Measurements from ENCODE around the gene LRMDA. TPM values are rescaled to one million over a fixed set of nuclear protein-coding genes. Genes with fewer than 3 reads are reported as not detected.

Gene LRMDA
- total and polyA plus RNA-seq, 2 donors (not counting 1 experiment from before 2014, with no cell fraction given) = 0.12 TPM; not detected in 1

DNA sequence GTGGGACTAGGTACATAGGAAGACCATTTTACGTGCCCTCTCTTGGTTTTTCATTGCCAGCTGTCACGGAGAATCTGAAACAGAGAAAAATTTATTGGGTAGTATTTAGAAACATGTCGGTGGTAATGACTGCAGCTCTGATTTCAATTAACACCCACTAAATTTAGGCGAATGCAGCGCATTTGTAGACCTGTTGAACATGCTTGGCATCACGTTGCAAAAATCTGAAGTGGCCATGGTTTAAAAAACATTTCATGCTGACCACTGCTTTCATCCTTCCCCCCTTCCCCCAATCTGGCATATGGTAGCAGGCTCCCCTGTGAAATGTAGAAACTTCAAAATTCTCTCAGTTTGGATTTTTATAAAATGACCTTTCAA is 34.0 kb downstream of the LRMDA start:
- Histone ChIP-seq H3K36me3 (replicated peaks in 1 of 2; ENCODE audit: control extremely low read depth in 1 of 2, control insufficient read depth in 1 of 2, extremely low read depth in 1 of 2, insufficient read depth in 2 of 2, low read length in 1 of 2) (no peaks in the 10 kb centered on the region), H3K79me2 (ENCODE audit: control insufficient read depth, insufficient read depth, low read length) (no peaks in the 10 kb centered on the region), H2AFZ (ENCODE audit: insufficient read depth, low read depth, low read length, poor library complexity, severe bottlenecking) (no peak overlapping the region), H3K9ac (ENCODE audit: low read length) (no peak overlapping the region), H3K27ac (ENCODE audit: low read length in 2 of 2) (no peak overlapping the region), H3K4me1 (ENCODE audit: control insufficient read depth in 2 of 2, insufficient read depth in 2 of 2, low read length in 2 of 2) (no peaks in the 10 kb centered on the region), H3K9me3 (ENCODE audit: control extremely low read depth in 1 of 3, control insufficient read depth in 2 of 3, insufficient read depth in 1 of 3, low read length in 2 of 3) (peaks cover 0 to 4% (median 0%) of the 10 kb centered on the region in 3 donors), H3K27me3 (replicated peaks in 1 of 4; ENCODE audit: control extremely low read depth in 1 of 4, control insufficient read depth in 3 of 4, insufficient read depth in 4 of 4, low read length in 3 of 4) (peaks cover 0 to 3% (median 0%) of the 10 kb centered on the region in 4 experiments), H3K4me3 (ENCODE audit: control extremely low read depth in 1 of 5, extremely low read depth in 1 of 5, insufficient read depth in 1 of 5, low read depth in 2 of 5, low read length in 4 of 5) (no peak overlapping the region), H3K4me2 (replicated peaks; ENCODE audit: low read depth, low read length, poor library complexity, severe bottlenecking) (no peak overlapping the region), H4K20me1 (ENCODE audit: control insufficient read depth, insufficient read depth, low read length, poor library complexity, severe bottlenecking) (no peaks in the 10 kb centered on the region)
- intact Hi-C loops (cut with micrococcal nuclease) = no loop called here
- no peak overlapping the region for H3K27ac Mint-ChIP-seq
- H3K4me3 Mint-ChIP-seq = no peak overlapping the region
- no peaks in the 10 kb centered on the region for H3K9me3 Mint-ChIP-seq (ENCODE audit: insufficient read depth)
- CTCF ChIA-PET = no interaction called here
- no peak for DNase-seq
- H3K27me3 Mint-ChIP-seq = peaks cover 6% of the 10 kb centered on the region
- no peak for ATAC-seq (ENCODE audit: low read depth)
- TF ChIP-seq, protein P1, sequence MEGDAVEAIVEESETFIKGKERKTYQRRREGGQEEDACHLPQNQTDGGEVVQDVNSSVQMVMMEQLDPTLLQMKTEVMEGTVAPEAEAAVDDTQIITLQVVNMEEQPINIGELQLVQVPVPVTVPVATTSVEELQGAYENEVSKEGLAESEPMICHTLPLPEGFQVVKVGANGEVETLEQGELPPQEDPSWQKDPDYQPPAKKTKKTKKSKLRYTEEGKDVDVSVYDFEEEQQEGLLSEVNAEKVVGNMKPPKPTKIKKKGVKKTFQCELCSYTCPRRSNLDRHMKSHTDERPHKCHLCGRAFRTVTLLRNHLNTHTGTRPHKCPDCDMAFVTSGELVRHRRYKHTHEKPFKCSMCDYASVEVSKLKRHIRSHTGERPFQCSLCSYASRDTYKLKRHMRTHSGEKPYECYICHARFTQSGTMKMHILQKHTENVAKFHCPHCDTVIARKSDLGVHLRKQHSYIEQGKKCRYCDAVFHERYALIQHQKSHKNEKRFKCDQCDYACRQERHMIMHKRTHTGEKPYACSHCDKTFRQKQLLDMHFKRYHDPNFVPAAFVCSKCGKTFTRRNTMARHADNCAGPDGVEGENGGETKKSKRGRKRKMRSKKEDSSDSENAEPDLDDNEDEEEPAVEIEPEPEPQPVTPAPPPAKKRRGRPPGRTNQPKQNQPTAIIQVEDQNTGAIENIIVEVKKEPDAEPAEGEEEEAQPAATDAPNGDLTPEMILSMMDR (IDR thresholded peaks at IDR 0.05) = no peak
- TF ChIP-seq EZH2 (IDR thresholded peaks at IDR 0.05; ENCODE audit: borderline replicate concordance, insufficient read depth, low read depth, low read length, poor library complexity, severe bottlenecking) = no peak
- 100% methylated on average over 2 of the region's 6 CpGs for WGBS (ENCODE audit: insufficient coverage)
- POLR2A ChIA-PET = no interaction called here
- H3K4me1 Mint-ChIP-seq = no peaks in the 10 kb centered on the region

DNA sequence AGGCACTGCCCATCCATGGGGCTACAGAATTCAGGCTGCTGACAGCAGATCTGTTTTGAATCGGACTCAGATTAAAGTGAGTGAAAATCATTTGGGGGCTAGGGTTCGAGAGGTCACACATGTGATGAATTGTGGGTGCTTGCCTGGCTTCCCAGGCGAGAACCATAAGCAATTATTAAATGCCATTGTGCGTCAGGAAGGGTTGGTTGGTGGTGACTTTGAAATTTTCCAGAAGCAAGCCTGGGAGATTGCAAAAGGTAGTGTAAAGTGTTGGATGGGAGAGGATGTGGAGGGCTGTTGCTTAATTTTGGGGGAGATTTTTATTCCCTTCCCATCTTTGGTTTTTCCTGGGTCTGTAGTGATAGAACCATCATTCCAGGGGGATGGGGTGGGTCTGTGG is 34.6 kb downstream of the LRMDA start:
- Histone ChIP-seq H3K9ac (ENCODE audit: low read length) (no peak overlapping the region), H4K20me1 (ENCODE audit: control insufficient read depth, insufficient read depth, low read length, poor library complexity, severe bottlenecking) (no peaks in the 10 kb centered on the region), H2AFZ (ENCODE audit: insufficient read depth, low read depth, low read length, poor library complexity, severe bottlenecking) (no peak overlapping the region), H3K4me3 (ENCODE audit: control extremely low read depth in 1 of 5, extremely low read depth in 1 of 5, insufficient read depth in 1 of 5, low read depth in 2 of 5, low read length in 4 of 5) (no peak overlapping the region), H3K4me1 (ENCODE audit: control insufficient read depth in 2 of 2, insufficient read depth in 2 of 2, low read length in 2 of 2) (no peaks in the 10 kb centered on the region), H3K9me3 (ENCODE audit: control extremely low read depth in 1 of 3, control insufficient read depth in 2 of 3, insufficient read depth in 1 of 3, low read length in 2 of 3) (peaks cover 0 to 8% (median 0%) of the 10 kb centered on the region in 3 donors), H3K36me3 (replicated peaks in 1 of 2; ENCODE audit: control extremely low read depth in 1 of 2, control insufficient read depth in 1 of 2, extremely low read depth in 1 of 2, insufficient read depth in 2 of 2, low read length in 1 of 2) (no peaks in the 10 kb centered on the region), H3K27ac (ENCODE audit: low read length in 2 of 2) (no peak overlapping the region), H3K4me2 (replicated peaks; ENCODE audit: low read depth, low read length, poor library complexity, severe bottlenecking) (no peak overlapping the region), H3K27me3 (replicated peaks in 1 of 4; ENCODE audit: control extremely low read depth in 1 of 4, control insufficient read depth in 3 of 4, insufficient read depth in 4 of 4, low read length in 3 of 4) (peaks cover 0 to 3% (median 0%) of the 10 kb centered on the region in 4 experiments), H3K79me2 (ENCODE audit: control insufficient read depth, insufficient read depth, low read length) (no peaks in the 10 kb centered on the region)
- ATAC-seq (ENCODE audit: low read depth) (no peak), DNase-seq (no peak)
- 89% methylated on average over 4 of the region's 4 CpGs for WGBS (ENCODE audit: insufficient coverage)
- no peaks in the 10 kb centered on the region for H3K9me3 Mint-ChIP-seq (ENCODE audit: insufficient read depth)
- intact Hi-C loops (cut with micrococcal nuclease) = no loop called here
- ChIA-PET POLR2A (no interaction called here), CTCF (no interaction called here)
- no peaks in the 10 kb centered on the region for H3K4me1 Mint-ChIP-seq
- TF ChIP-seq, protein P1 (IDR thresholded peaks at IDR 0.05) = no peak
- TF ChIP-seq EZH2 (IDR thresholded peaks at IDR 0.05; ENCODE audit: borderline replicate concordance, insufficient read depth, low read depth, low read length, poor library complexity, severe bottlenecking) = no peak
- H3K27ac Mint-ChIP-seq = no peak overlapping the region
- H3K27me3 Mint-ChIP-seq = peaks cover 6% of the 10 kb centered on the region
- H3K4me3 Mint-ChIP-seq = no peak overlapping the region
